CD4-positive, alpha-beta memory T cell (primary cell): ENCODE results near the gene ESPN. TPM values are rescaled to one million over a fixed set of nuclear protein-coding genes. Genes with fewer than 3 reads are reported as not detected.

Experiments used
- CTCF ChIA-PET: fragments of 350-600 bp; sonication (Branson Sonifier 250); formaldehyde crosslinking; loops from one replicate; lab custom pipeline; 2021; ENCODE audit warnings: inconsistent platforms; ENCODE audit not compliant: partially characterized antibody; lab: Charles Lee
- POLR2A ChIA-PET: fragments of 350-600 bp; sonication (Branson Sonifier 250); formaldehyde crosslinking; loops from one replicate; lab custom pipeline; 2021; ENCODE audit not compliant: partially characterized antibody; lab: Charles Lee
- DNase-seq, 5 donors: peaks; one replicate each; pipeline versions ENCODE4 v3.0.0 to v3.0.0-alpha.2; 2020 to 2022; ENCODE audit warnings: mixed read lengths in 1 of 5
- H3K27ac ChIP-seq: one replicate; pipeline ENCODE4 v1.7.0; 2013; ENCODE audit warnings: low read depth, low read length
- H3K27me3 ChIP-seq: 2 replicates; pipeline ENCODE4 v1.7.0; 2013; ENCODE audit warnings: mild to moderate bottlenecking, low read length, moderate library complexity; ENCODE audit not compliant: insufficient read depth
- H3K36me3 ChIP-seq: 2 replicates; pipeline ENCODE4 v1.7.0; 2013; ENCODE audit warnings: mild to moderate bottlenecking, low read length, moderate library complexity; ENCODE audit not compliant: insufficient read depth
- H3K4me1 ChIP-seq: 2 replicates; pipeline ENCODE4 v1.7.0; 2013; ENCODE audit warnings: mild to moderate bottlenecking, low read length, moderate library complexity; ENCODE audit not compliant: insufficient read depth
- H3K4me3 ChIP-seq, 2 donors: one replicate each; pipeline ENCODE4 v1.7.0; 2013; ENCODE audit warnings: low read length in 2 of 2, mild to moderate bottlenecking in 1 of 2
- H3K9me3 ChIP-seq, 2 donors: one replicate each; pipeline ENCODE4 v1.7.0; 2013; ENCODE audit warnings: low read length in 2 of 2, control low read depth in 1 of 2; ENCODE audit not compliant: control insufficient read depth in 1 of 2
- H3K27ac Mint-ChIP-seq, 7 donors: one replicate each; pipeline ENCODE4 v1.8.0; 2020 to 2021; ENCODE audit warnings: mixed read lengths in 7 of 7, mild to moderate bottlenecking in 6 of 7, inconsistent platforms in 3 of 7, moderate library complexity in 3 of 7
- H3K27me3 Mint-ChIP-seq, 2 donors: one replicate each; pipeline ENCODE4 v1.8.0; 2020 to 2021; ENCODE audit warnings: mixed read lengths in 2 of 2
- H3K36me3 Mint-ChIP-seq, 2 donors: one replicate each; pipeline ENCODE4 v1.8.0; 2020 to 2021; ENCODE audit warnings: mixed read lengths in 2 of 2, inconsistent platforms in 1 of 2, mild to moderate bottlenecking in 1 of 2
- H3K4me1 Mint-ChIP-seq, 4 donors: one replicate each; pipeline ENCODE4 v1.8.0; 2020 to 2021; ENCODE audit warnings: mixed read lengths in 4 of 4, mild to moderate bottlenecking in 1 of 4
- H3K4me3 Mint-ChIP-seq, 8 donors: one replicate each; pipeline ENCODE4 v1.8.0; 2020 to 2021; ENCODE audit warnings: mixed read lengths in 8 of 8, mild to moderate bottlenecking in 7 of 8, moderate library complexity in 6 of 8, inconsistent platforms in 3 of 8
- H3K9me3 Mint-ChIP-seq, 8 donors: one replicate each; pipeline ENCODE4 v1.8.0; 2020 to 2021; ENCODE audit warnings: mixed read lengths in 8 of 8, mild to moderate bottlenecking in 5 of 8, inconsistent platforms in 3 of 8, moderate library complexity in 1 of 8
- intact Hi-C: fragments of 100-400 bp; cut with micrococcal nuclease; formaldehyde crosslinking; loops from one replicate; pipeline ENCODE4 v1.15.1; 2023
- polyA plus RNA-seq, 2 donors: library from polyadenylated mRNA; unstranded; fragments of 300-500 nt; fragmentation: Illumina TruSeq; gene quantifications; one replicate each; pipeline ENCODE4 v1.2.3, GENCODE V29; 2021
- total RNA-seq, 2 experiments: library from RNA; stranded (reverse); gene quantifications; one replicate each; pipeline ENCODE4 v1.2.3, GENCODE V29; 2021

Gene ESPN
- total and polyA plus RNA-seq, 4 experiments from 2014 or later, result 0.48 to 13.5 (median 6.3) TPM

GRCh38 chr1:6409733-6410132 is 14.8 kb upstream of the ESPN start:
- Histone ChIP-seq H3K27ac (no peak overlapping the region), H3K4me1 (peaks cover 6% of the 10 kb centered on the region), H3K36me3 (no peaks in the 10 kb centered on the region), H3K27me3 (peaks cover 5% of the 10 kb centered on the region), H3K4me3 (no peak overlapping the region), H3K9me3 (no peaks in the 10 kb centered on the region)
- Mint-ChIP-seq H3K27ac (no peak overlapping the region), H3K4me1 (peaks cover 1 to 8% (median 5%) of the 10 kb centered on the region in 4 donors), H3K4me3 (no peak overlapping the region), H3K9me3 (no peaks in the 10 kb centered on the region), H3K27me3 (peaks cover 12 to 22% of the 10 kb centered on the region in 2 donors), H3K36me3 (no peaks in the 10 kb centered on the region)
- intact Hi-C loops, result no loop called here
- ChIA-PET CTCF (interaction anchor here (0.6 to 11.7 kb wide), 4 partner anchors 13 to 119 kb away, joined by 4 to 173 read pairs (median 17); no protein-coding TSS in a partner anchor), POLR2A (no interaction called here)
- no peak for DNase-seq

- Histone ChIP-seq H3K27ac (no peak overlapping the region), H3K36me3 (no peaks in the 10 kb centered on the region), H3K9me3 (no peaks in the 10 kb centered on the region), H3K4me3 (no peak overlapping the region), H3K4me1 (peaks cover 8% of the 10 kb centered on the region), H3K27me3 (peaks cover 11% of the 10 kb centered on the region)
- peaks cover 17 to 27% of the 10 kb centered on the region in 2 donors for H3K27me3 Mint-ChIP-seq
- DNase-seq, result no peak
- ChIA-PET CTCF (interaction anchor here (1.6 to 5.5 kb wide), 2 partner anchors 12 to 62 kb away, joined by 6 to 30 read pairs; no protein-coding TSS in a partner anchor), POLR2A (no interaction called here)
- no peaks in the 10 kb centered on the region for H3K9me3 Mint-ChIP-seq
- H3K4me3 Mint-ChIP-seq, result no peak overlapping the region
- intact Hi-C loops, result no loop called here
- H3K36me3 Mint-ChIP-seq, result no peaks in the 10 kb centered on the region
- H3K27ac Mint-ChIP-seq, result no peak overlapping the region
- peaks cover 0 to 7% (median 5%) of the 10 kb centered on the region in 4 donors for H3K4me1 Mint-ChIP-seq
Observed at GRCh38 chr1:6410248-6410893, 14.2 kb upstream of the ESPN start.

GRCh38 chr1:6412896-6413295 is 11.7 kb upstream of the ESPN start:
- Histone ChIP-seq H3K9me3 (no peaks in the 10 kb centered on the region), H3K4me3 (no peak overlapping the region), H3K27ac (no peak overlapping the region), H3K4me1 (peaks cover 8% of the 10 kb centered on the region), H3K27me3 (peaks cover 34% of the 10 kb centered on the region), H3K36me3 (no peaks in the 10 kb centered on the region)
- peak overlapping the region in 1 of 7 donors; percentile 16 for H3K27ac Mint-ChIP-seq
- DNase-seq, result no peak
- H3K4me3 Mint-ChIP-seq, result no peak overlapping the region
- H3K9me3 Mint-ChIP-seq, result no peaks in the 10 kb centered on the region
- intact Hi-C loops, result no loop called here
- CTCF ChIA-PET, result interaction anchor here (1.4 to 5.5 kb wide), 5 partner anchors 8 to 166 kb away, joined by 3 to 30 read pairs (median 6); no protein-coding TSS in a partner anchor
- H3K27me3 Mint-ChIP-seq, result peaks cover 38 to 48% of the 10 kb centered on the region in 2 donors
- peaks cover 1 to 7% (median 5%) of the 10 kb centered on the region in 4 donors for H3K4me1 Mint-ChIP-seq
- no peaks in the 10 kb centered on the region for H3K36me3 Mint-ChIP-seq
- POLR2A ChIA-PET, result no interaction called here

- Mint-ChIP-seq H3K27me3 (peaks cover 44 to 53% of the 10 kb centered on the region in 2 donors), H3K27ac (peak overlapping the region in 1 of 7 donors; percentile 45), H3K36me3 (no peaks in the 10 kb centered on the region), H3K4me1 (peaks cover 3 to 7% (median 6%) of the 10 kb centered on the region in 4 donors), H3K9me3 (no peaks in the 10 kb centered on the region), H3K4me3 (no peak overlapping the region)
- H3K9me3 ChIP-seq, result no peaks in the 10 kb centered on the region
- peaks cover 12% of the 10 kb centered on the region for H3K4me1 ChIP-seq
- H3K4me3 ChIP-seq, result no peak overlapping the region
- DNase-seq, result peak in 2 of 5 donors; percentile 40 to 44
- POLR2A ChIA-PET, result interaction anchor here (0.6 kb wide), 1 partner anchor 127 kb away, joined by 3 read pairs; no protein-coding TSS in a partner anchor
- intact Hi-C loops, result no loop called here
- CTCF ChIA-PET, result interaction anchor here (0.7 to 5.5 kb wide), 11 partner anchors 8 to 168 kb away, joined by 3 to 30 read pairs (median 4); partner anchors contain the start of gene ACOT7
- no peak overlapping the region for H3K27ac ChIP-seq
- no peaks in the 10 kb centered on the region for H3K36me3 ChIP-seq
- H3K27me3 ChIP-seq, result peaks cover 46% of the 10 kb centered on the region
Observed at GRCh38 chr1:6414443-6414844, 10.1 kb upstream of the ESPN start.

GRCh38 chr1:6414881-6415626 is 9.5 kb upstream of the ESPN start:
- intact Hi-C loops, result no loop called here
- peaks cover 3 to 7% (median 6%) of the 10 kb centered on the region in 4 donors for H3K4me1 Mint-ChIP-seq
- ChIA-PET CTCF (interaction anchor here (0.7 to 5.5 kb wide), 8 partner anchors 8 to 57 kb away, joined by 3 to 30 read pairs (median 4); partner anchors contain the start of gene ACOT7), POLR2A (interaction anchor here (0.6 kb wide), 1 partner anchor 127 kb away, joined by 3 read pairs; no protein-coding TSS in a partner anchor)
- no peaks in the 10 kb centered on the region for H3K36me3 Mint-ChIP-seq
- no peak overlapping the region for H3K27ac ChIP-seq
- peaks cover 48% of the 10 kb centered on the region for H3K27me3 ChIP-seq
- H3K4me3 Mint-ChIP-seq, result no peak overlapping the region
- no peaks in the 10 kb centered on the region for H3K9me3 ChIP-seq
- DNase-seq, result no peak
- peaks cover 45 to 53% of the 10 kb centered on the region in 2 donors for H3K27me3 Mint-ChIP-seq
- H3K4me3 ChIP-seq, result no peak overlapping the region
- no peak overlapping the region for H3K27ac Mint-ChIP-seq
- H3K36me3 ChIP-seq, result no peaks in the 10 kb centered on the region
- peaks cover 13% of the 10 kb centered on the region for H3K4me1 ChIP-seq
- no peaks in the 10 kb centered on the region for H3K9me3 Mint-ChIP-seq

DNA sequence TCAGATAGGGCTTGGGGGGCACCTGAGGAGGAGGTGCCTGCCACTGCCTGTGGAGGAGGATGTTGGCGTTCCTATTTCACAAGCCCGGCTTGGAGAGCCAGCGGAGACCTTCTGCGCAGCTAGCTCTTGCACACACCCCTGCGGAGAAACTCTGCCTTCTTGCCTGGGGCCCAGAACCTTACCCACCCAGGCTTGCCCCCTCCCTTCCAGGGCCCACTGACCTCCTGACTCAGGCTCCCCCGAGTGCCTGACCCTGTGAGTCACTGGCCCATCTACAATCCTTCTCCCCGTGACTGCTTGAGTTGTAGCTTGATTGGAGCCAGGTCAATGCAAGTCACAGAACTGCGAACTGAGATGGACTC is 8.3 kb upstream of the ESPN start:
- no peak for DNase-seq
- no peaks in the 10 kb centered on the region for H3K36me3 ChIP-seq
- Mint-ChIP-seq H3K4me1 (peaks cover 3 to 10% (median 9%) of the 10 kb centered on the region in 4 donors), H3K27ac (no peak overlapping the region), H3K27me3 (peaks cover 51 to 55% of the 10 kb centered on the region in 2 donors), H3K4me3 (no peak overlapping the region), H3K9me3 (no peaks in the 10 kb centered on the region), H3K36me3 (no peaks in the 10 kb centered on the region)
- H3K4me1 ChIP-seq, result peaks cover 23% of the 10 kb centered on the region
- ChIA-PET CTCF (interaction anchor here (1.5 kb wide), 2 partner anchors 18 to 21 kb away, joined by 3 to 5 read pairs; no protein-coding TSS in a partner anchor), POLR2A (no interaction called here)
- H3K27me3 ChIP-seq, result peaks cover 60% of the 10 kb centered on the region
- H3K4me3 ChIP-seq, result no peak overlapping the region
- intact Hi-C loops, result no loop called here
- no peak overlapping the region for H3K27ac ChIP-seq
- H3K9me3 ChIP-seq, result no peaks in the 10 kb centered on the region

GRCh38 chr1:6416906-6417305 is 7.7 kb upstream of the ESPN start:
- H3K27me3 ChIP-seq, result peaks cover 62% of the 10 kb centered on the region
- intact Hi-C loops, result no loop called here
- no peak overlapping the region for H3K27ac Mint-ChIP-seq

More at GRCh38 chr1:6416906-6417305, 7.7 kb upstream of the ESPN start:
- CTCF ChIA-PET, result interaction anchor here (1.5 kb wide), 2 partner anchors 17 to 21 kb away, joined by 3 to 5 read pairs; no protein-coding TSS in a partner anchor
- no peaks in the 10 kb centered on the region for H3K36me3 ChIP-seq
- no peak overlapping the region for H3K27ac ChIP-seq
- Mint-ChIP-seq H3K27me3 (peaks cover 51 to 58% of the 10 kb centered on the region in 2 donors), H3K36me3 (no peaks in the 10 kb centered on the region), H3K4me1 (peaks cover 3 to 14% (median 9%) of the 10 kb centered on the region in 4 donors), H3K9me3 (no peaks in the 10 kb centered on the region), H3K4me3 (no peak overlapping the region)
- DNase-seq, result no peak
- no peaks in the 10 kb centered on the region for H3K9me3 ChIP-seq
- POLR2A ChIA-PET, result no interaction called here
- no peak overlapping the region for H3K4me3 ChIP-seq
- peaks cover 23% of the 10 kb centered on the region for H3K4me1 ChIP-seq
